Thyroid gland (tissue), 4 donors: ENCODE data around the gene SART3.

ENCODE experiments used
- CTCF ChIP-seq, 6 experiments: fragments of 200-600 bp in 3 of 6; fragments of 450-650 bp in 3 of 6; sonication (generic) in 3 of 6; IDR thresholded peaks; one replicate each; pipeline ENCODE4 v1.5.1; 2016 to 2019; ENCODE audit warnings: antibody characterized with exemption in 6 of 6, mild to moderate bottlenecking in 2 of 6, inconsistent platforms in 1 of 6, moderate library complexity in 1 of 6
- POLR2A ChIP-seq, 2 donors: fragments of 450-650 bp; IDR thresholded peaks; one replicate each; pipeline ENCODE4 v1.6.1; 2017; ENCODE audit warnings: antibody characterized with exemption in 2 of 2, mild to moderate bottlenecking in 2 of 2, moderate library complexity in 1 of 2

GRCh38 chr12:108514468-108514972, 46.5 kb downstream of the SART3 start:
- TF ChIP-seq CTCF (IDR thresholded peaks at IDR 0.05), result peak in 1 of 6 experiments; percentile 7
- no peak for TF ChIP-seq POLR2A (IDR thresholded peaks at IDR 0.05)
